Activated CD4-positive, alpha-beta T cell treated with anti-CD3 and anti-CD28 coated beads for 36 hours (primary cell): Measurements from ENCODE around the gene PHF21A. TPM values are rescaled to one million over a fixed set of nuclear protein-coding genes. Genes with fewer than 3 reads are reported as not detected.
A peak's percentile ranks its signal among the peaks of the same experiment; 100 is the strongest.
"Not testable (repeated sequence)": the region's sequence is repeated elsewhere in the genome, so short reads cannot be mapped to it uniquely, and the experiment has no call there.

Experiments
- ATAC-seq: fragments of 200-7000 bp; cut with Tn5 transposase; one replicate; pipeline ENCODE4 v1.10.0; 2021; ENCODE audit warnings: mild to moderate bottlenecking, moderate library complexity
- CTCF ChIA-PET: fragments of 350-600 bp; sonication (Branson Sonifier 250); formaldehyde crosslinking; loops from one replicate; lab custom pipeline; 2021; ENCODE audit warnings: antibody characterized with exemption; lab: Charles Lee
- POLR2A ChIA-PET: fragments of 350-600 bp; sonication (Branson Sonifier 250); formaldehyde crosslinking; loops from one replicate; lab custom pipeline; 2021; ENCODE audit warnings: antibody characterized with exemption, inconsistent platforms; lab: Charles Lee
- DNase-seq: peaks from one replicate; pipeline ENCODE4 v3.0.0-alpha.2; 2020
- H3K27ac Mint-ChIP-seq: one replicate; pipeline ENCODE4 v1.8.0; 2021; ENCODE audit warnings: mixed read lengths
- H3K27me3 Mint-ChIP-seq: one replicate; pipeline ENCODE4 v1.8.0; 2021; ENCODE audit warnings: mixed read lengths
- H3K36me3 Mint-ChIP-seq: one replicate; pipeline ENCODE4 v1.8.0; 2021; ENCODE audit warnings: low read depth, mixed read lengths
- H3K4me1 Mint-ChIP-seq: one replicate; pipeline ENCODE4 v1.8.0; 2021; ENCODE audit warnings: mixed read lengths
- H3K4me3 Mint-ChIP-seq: one replicate; pipeline ENCODE4 v1.8.0; 2021; ENCODE audit warnings: mild to moderate bottlenecking, moderate library complexity, mixed read lengths
- H3K9me3 Mint-ChIP-seq: one replicate; pipeline ENCODE4 v1.8.0; 2021; ENCODE audit warnings: low read depth, mixed read lengths
- intact Hi-C, 2 experiments: fragments of 100-400 bp; cut with DNase I in 1 of 2; cut with micrococcal nuclease in 1 of 2; formaldehyde crosslinking; loops; one replicate each; pipeline versions ENCODE4 v1.14.2 to v1.15.1; 2022 to 2024; cut with DNase I, micrococcal nuclease
- total RNA-seq, 2 experiments: library from RNA; stranded (reverse); gene quantifications; one replicate each; pipeline ENCODE4 v1.2.3, GENCODE V29; 2021

The PHF21A gene
- total RNA-seq, 2 experiments from 2014 or later = 42.6 to 61.8 TPM

DNA sequence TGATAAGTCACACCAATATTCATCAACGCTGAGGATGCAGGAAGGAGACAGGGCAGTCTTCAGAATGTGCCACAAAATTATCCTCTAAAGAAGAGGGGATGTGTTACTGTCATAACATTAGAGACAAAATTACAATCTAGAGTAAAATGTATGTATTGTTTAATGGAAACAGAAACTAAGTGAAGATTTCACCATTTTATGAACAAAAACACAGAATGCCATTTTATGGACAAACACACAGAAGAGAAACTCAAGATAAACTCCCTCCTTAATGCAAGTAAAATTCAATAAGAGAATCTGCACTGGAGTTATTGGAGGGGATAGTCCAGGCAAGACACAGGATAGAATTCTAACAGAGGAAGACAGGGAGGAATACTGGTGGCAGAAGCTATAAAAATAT lies 136.0 kb downstream of the PHF21A start:
- H3K9me3 Mint-ChIP-seq = no peaks in the 10 kb centered on the region
- no peaks in the 10 kb centered on the region for H3K36me3 Mint-ChIP-seq
- ChIA-PET CTCF (no interaction called here), POLR2A (no interaction called here)
- H3K4me1 Mint-ChIP-seq = peaks cover 30% of the 10 kb centered on the region
- H3K4me3 Mint-ChIP-seq = no peak overlapping the region
- ATAC-seq (peak; percentile 31), DNase-seq (no peak)
- H3K27ac Mint-ChIP-seq = peak overlapping the region; percentile 70
- intact Hi-C loops = no loop called here
- H3K27me3 Mint-ChIP-seq = no peaks in the 10 kb centered on the region

DNA sequence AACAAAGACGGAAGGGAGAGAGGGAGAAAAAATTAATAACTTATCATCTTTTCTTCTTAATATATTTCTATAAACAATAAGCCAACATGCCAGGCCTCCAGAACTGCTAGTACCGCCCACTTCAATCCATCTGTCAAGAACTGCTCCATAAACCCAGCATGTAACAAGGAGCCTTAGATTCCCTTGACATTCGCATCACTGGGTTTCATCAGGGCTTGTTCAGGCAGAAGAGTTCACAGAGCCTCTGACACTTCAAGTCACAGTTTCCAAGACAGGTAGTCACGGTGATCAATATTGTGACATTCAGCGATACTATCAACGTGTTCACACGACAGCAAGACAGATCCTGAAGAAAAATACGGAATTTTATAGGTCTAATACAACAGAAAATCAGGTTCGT lies 137.1 kb downstream of the PHF21A start:
- no peaks in the 10 kb centered on the region for H3K9me3 Mint-ChIP-seq
- ChIA-PET CTCF (interaction anchor here (1.0 to 2.6 kb wide), 7 partner anchors 9 to 112 kb away, joined by 3 to 22 read pairs (median 7); no protein-coding TSS in a partner anchor), POLR2A (interaction anchor here (0.6 kb wide), 1 partner anchor 8 kb away, joined by 3 read pairs; no protein-coding TSS in a partner anchor)
- peak overlapping the region; percentile 76 for H3K27ac Mint-ChIP-seq
- intact Hi-C loops = no loop called here
- H3K4me1 Mint-ChIP-seq = peaks cover 30% of the 10 kb centered on the region
- H3K27me3 Mint-ChIP-seq = no peaks in the 10 kb centered on the region
- no peak overlapping the region for H3K4me3 Mint-ChIP-seq
- DNase-seq (no peak), ATAC-seq (no peak)
- peaks cover 3% of the 10 kb centered on the region for H3K36me3 Mint-ChIP-seq

DNA sequence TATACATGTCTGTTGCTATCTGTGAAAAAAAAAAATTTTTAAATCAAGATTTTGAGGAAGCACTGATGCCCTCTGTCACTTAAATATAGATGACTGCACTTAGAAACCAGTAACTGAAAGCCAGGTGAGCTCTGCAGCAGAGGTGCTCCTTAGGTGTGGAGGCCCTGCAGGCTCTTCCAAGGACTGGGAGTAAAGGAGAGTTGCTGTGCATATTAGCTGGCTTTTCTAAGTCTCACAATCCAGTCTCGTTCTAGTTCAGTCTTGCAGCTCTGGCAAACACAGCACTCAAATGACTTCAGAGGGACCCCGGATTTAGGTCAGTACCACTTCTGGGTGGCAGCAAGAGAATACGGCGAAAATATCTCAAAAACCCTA lies 137.8 kb downstream of the PHF21A start:
- no peaks in the 10 kb centered on the region for H3K9me3 Mint-ChIP-seq
- ChIA-PET CTCF (interaction anchor here (0.6 to 2.6 kb wide), 9 partner anchors 10 to 743 kb away, joined by 3 to 22 read pairs (median 6); no protein-coding TSS in a partner anchor), POLR2A (interaction anchor here (0.7 kb wide), 1 partner anchor 128 kb away, joined by 4 read pairs; no protein-coding TSS in a partner anchor)
- DNase-seq (no peak), ATAC-seq (no peak)
- H3K4me3 Mint-ChIP-seq = peak overlapping the region; percentile 9
- peak overlapping the region; percentile 76 for H3K27ac Mint-ChIP-seq
- intact Hi-C loops = no loop called here
- no peaks in the 10 kb centered on the region for H3K27me3 Mint-ChIP-seq
- peaks cover 7% of the 10 kb centered on the region for H3K36me3 Mint-ChIP-seq
- H3K4me1 Mint-ChIP-seq = peaks cover 30% of the 10 kb centered on the region

DNA sequence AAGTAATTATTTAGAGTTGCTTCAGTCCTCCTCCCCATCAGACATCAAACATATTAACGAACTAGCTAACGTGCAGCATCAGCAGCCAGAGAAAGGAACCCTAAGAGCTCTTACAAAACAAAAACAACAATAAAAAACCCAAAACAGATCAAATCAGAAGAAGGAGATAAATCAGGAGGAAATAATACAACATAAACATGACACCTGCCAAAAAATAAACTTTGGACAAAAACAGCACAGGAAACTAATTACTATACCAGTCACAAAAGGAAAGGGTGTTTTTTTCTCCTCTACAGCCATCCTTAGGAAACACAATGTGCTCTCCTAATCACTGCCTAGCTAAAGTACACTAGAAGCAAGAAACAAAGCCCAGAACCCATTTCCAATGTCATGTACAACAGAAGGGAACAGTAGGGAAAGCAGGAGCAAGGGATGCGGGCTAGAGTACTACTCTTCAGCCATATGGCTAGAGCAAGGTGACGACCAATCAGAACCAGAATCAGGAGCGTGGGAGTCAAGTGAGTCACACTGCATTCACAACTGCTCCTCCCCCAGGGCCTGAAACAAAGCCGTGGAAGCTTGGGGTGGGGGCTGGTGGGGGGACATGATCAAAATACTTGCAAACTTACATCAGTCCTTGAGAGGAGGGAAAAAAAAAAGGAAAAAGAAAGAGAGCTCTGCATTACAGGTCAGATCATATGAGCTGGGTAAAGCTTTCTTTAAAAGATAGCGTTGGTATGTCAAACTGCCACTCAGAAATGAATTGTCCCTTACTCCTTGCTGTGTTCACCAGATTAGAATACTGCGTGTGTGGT lies 138.4 kb downstream of the PHF21A start:
- intact Hi-C loops = no loop called here
- peak overlapping the region; percentile 76 for H3K27ac Mint-ChIP-seq
- H3K9me3 Mint-ChIP-seq = no peaks in the 10 kb centered on the region
- POLR2A ChIA-PET = interaction anchor here (0.7 kb wide), 1 partner anchor 129 kb away, joined by 4 read pairs; no protein-coding TSS in a partner anchor
- CTCF ChIA-PET = interaction anchor here (0.6 to 2.6 kb wide), 12 partner anchors 10 to 829 kb away, joined by 3 to 22 read pairs (median 5); no protein-coding TSS in a partner anchor
- no peaks in the 10 kb centered on the region for H3K27me3 Mint-ChIP-seq
- DNase-seq (peak; percentile 78), ATAC-seq (peak; percentile 91)
- H3K4me3 Mint-ChIP-seq = peak overlapping the region; percentile 9
- H3K36me3 Mint-ChIP-seq = peaks cover 10% of the 10 kb centered on the region
- H3K4me1 Mint-ChIP-seq = peaks cover 30% of the 10 kb centered on the region

DNA sequence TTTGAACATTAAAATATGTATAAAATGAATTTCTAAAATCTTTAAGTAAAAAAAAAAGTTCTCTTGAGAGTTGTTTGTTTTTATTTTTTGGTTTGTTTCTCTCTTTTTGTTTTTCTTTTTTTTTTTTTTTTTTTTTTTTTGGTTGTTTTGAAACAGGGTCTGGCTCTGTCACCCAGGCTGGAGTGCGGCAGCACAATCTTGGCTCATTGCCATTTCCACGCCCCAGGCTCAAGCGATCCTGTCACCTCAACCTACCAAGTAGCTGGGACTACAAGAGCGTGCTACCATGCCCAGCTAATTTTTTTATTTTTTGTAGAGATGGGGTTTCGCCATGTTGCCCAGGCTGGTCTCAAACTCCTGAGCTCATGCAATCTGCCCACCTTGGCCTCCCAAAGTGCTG lies 139.4 kb downstream of the PHF21A start:
- H3K27ac Mint-ChIP-seq, ATAC-seq, H3K9me3 Mint-ChIP-seq, POLR2A ChIA-PET, H3K4me3 Mint-ChIP-seq, intact Hi-C loops, H3K27me3 Mint-ChIP-seq, DNase-seq: not testable (repeated sequence)
- Mint-ChIP-seq H3K36me3 (peaks cover 13% of the 10 kb centered on the region), H3K4me1 (peaks cover 30% of the 10 kb centered on the region)
- CTCF ChIA-PET = interaction anchor here (2.6 kb wide), 1 partner anchor 17 kb away, joined by 22 read pairs; no protein-coding TSS in a partner anchor

DNA sequence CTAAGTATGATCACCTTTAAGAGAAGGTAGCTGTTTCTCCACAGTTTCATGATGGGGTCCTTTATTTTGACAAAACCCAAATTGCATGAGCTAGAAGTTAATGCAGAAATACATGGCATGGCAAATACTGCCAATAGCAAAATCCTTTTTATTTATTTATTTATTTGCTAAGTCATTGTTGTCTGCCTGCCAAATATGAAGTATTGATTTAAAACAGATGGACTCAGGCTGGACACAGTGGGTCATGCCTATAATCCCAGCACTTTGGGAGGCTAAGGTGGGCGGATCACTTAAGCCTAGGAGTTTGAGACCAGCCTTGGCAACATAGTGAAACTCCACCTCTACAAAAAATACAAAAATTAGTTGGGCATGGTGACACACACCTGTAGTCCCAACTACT lies 146.4 kb downstream of the PHF21A start:
- intact Hi-C loops = no loop called here
- Mint-ChIP-seq H3K36me3 (peaks cover 13% of the 10 kb centered on the region), H3K27ac (no peak overlapping the region), H3K4me1 (no peaks in the 10 kb centered on the region), H3K4me3 (no peak overlapping the region), H3K9me3 (no peaks in the 10 kb centered on the region), H3K27me3 (no peaks in the 10 kb centered on the region)
- no peak for DNase-seq
- ATAC-seq = no peak
- ChIA-PET CTCF (interaction anchor here (0.7 to 1.0 kb wide), 2 partner anchors 8 to 10 kb away, joined by 3 to 6 read pairs; no protein-coding TSS in a partner anchor), POLR2A (no interaction called here)

DNA sequence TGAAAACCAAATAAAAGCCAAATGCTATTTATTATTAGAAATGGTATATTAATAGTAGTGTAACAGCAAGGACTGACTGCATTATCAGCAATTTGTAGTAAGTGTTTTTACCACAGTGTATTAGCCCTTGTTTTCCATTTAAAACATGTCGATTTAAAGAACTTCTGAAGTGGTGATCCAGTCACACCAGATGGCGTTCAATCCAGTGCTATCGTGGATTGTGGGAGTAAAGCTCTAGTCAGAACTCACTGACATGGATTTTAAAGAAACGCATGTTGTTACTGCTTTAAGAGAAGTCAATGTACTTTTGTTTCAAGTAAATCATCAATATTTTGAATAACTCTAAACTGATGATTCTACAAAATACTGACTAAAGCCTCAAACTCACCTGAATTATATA lies 147.7 kb downstream of the PHF21A start:
- DNase-seq (no peak), ATAC-seq (no peak)
- ChIA-PET POLR2A (no interaction called here), CTCF (no interaction called here)
- no peak overlapping the region for H3K27ac Mint-ChIP-seq
- no peaks in the 10 kb centered on the region for H3K27me3 Mint-ChIP-seq
- H3K36me3 Mint-ChIP-seq = peaks cover 9% of the 10 kb centered on the region
- H3K9me3 Mint-ChIP-seq = no peaks in the 10 kb centered on the region
- H3K4me1 Mint-ChIP-seq = no peaks in the 10 kb centered on the region
- H3K4me3 Mint-ChIP-seq = no peak overlapping the region
- intact Hi-C loops = no loop called here

DNA sequence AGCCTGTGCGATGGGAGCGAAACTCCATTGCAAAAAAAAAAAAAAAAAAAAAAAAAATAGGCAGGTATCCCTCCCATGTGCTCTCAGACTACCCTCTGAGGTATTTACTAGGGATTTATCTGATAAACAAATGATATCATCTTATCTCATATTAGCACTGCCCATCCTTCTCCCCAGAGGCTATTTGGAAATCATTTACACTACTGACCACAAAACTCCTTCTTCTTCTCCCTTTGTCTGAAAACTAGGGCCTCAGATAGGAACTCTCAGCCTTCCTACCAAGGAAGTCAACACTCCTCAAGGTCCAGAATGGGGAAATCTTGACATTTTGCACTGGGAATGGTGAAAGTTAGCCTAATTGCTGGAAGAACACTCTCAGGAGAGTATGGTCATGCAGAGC lies 152.4 kb downstream of the PHF21A start:
- intact Hi-C loops = loop anchor here in 1 of 2 experiments (5.0 kb wide), 1 partner anchor 338 kb away; no protein-coding TSS in a partner anchor

DNA sequence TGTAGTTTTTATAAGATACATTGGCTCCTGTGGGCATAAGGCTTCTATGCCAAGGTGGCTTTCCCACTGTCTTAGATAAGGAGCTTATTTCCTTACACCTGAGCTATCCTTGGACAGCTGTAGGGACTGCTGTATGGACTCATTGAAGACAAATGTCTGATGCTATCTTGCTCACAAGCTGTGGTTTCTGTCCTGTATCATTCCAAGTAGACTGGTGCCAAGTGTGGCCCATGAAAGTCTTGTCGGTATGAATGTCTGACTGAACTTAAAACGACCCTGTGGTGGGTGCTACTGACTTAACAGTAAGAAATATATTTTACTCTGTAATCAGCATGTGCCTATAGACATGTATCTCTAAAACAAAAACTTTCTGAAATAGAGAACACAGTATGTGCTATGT lies 153.7 kb downstream of the PHF21A start:
- peaks cover 6% of the 10 kb centered on the region for H3K36me3 Mint-ChIP-seq
- CTCF ChIA-PET = interaction anchor here (0.6 to 8.4 kb wide), 5 partner anchors 22 to 260 kb away, joined by 3 to 115 read pairs (median 58); no protein-coding TSS in a partner anchor
- no peak overlapping the region for H3K27ac Mint-ChIP-seq
- H3K9me3 Mint-ChIP-seq = no peaks in the 10 kb centered on the region
- no peak for ATAC-seq
- no peaks in the 10 kb centered on the region for H3K27me3 Mint-ChIP-seq
- no peak overlapping the region for H3K4me3 Mint-ChIP-seq
- POLR2A ChIA-PET = no interaction called here
- H3K4me1 Mint-ChIP-seq = no peaks in the 10 kb centered on the region
- intact Hi-C loops = loop anchor here in 1 of 2 experiments (5.0 kb wide), 1 partner anchor 340 kb away; no protein-coding TSS in a partner anchor
- DNase-seq = no peak

More for the DNA sequence above, 152.4 kb downstream of the PHF21A start:
- POLR2A ChIA-PET = no interaction called here
- Mint-ChIP-seq H3K4me1 (no peaks in the 10 kb centered on the region), H3K27me3 (no peaks in the 10 kb centered on the region), H3K27ac (no peak overlapping the region), H3K9me3 (no peaks in the 10 kb centered on the region), H3K4me3 (no peak overlapping the region), H3K36me3 (peaks cover 6% of the 10 kb centered on the region)
- no peak for ATAC-seq
- DNase-seq = no peak
- CTCF ChIA-PET = interaction anchor here (0.5 to 8.4 kb wide), 8 partner anchors 14 to 858 kb away, joined by 3 to 115 read pairs (median 4); no protein-coding TSS in a partner anchor

DNA sequence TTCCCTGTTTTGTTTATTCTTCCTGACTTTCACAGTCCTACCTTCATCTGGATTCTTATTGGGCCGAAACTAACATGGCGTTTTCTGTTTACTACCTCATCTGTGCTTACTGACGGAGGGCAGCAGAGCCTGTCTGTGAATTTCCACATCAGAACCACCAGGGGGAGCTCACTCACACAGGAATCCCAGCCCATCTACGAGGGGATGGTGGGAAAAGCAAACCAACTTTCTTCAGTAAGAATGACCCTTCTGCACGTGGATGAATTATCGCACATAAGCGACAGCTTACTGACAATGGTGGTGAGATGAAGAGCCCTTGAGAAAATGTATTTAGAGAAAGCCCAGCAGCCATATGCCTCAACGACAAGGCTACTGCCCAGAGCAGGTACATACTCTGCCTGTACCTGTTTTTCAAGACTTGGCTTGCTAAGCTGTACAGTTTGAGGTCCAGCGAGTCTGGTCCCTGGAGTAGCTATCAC lies 156.3 kb downstream of the PHF21A start:
- no peaks in the 10 kb centered on the region for H3K9me3 Mint-ChIP-seq
- CTCF ChIA-PET = interaction anchor here (0.7 to 8.4 kb wide), 47 partner anchors 9 to 727 kb away, joined by 3 to 115 read pairs (median 5); partner anchors contain the start of gene PEX16
- intact Hi-C loops = loop anchor here (1.0 to 5.0 kb wide), 5 partner anchors 41 to 343 kb away; no protein-coding TSS in a partner anchor
- DNase-seq (peak; percentile 73), ATAC-seq (peak; percentile 95)
- H3K4me1 Mint-ChIP-seq = no peaks in the 10 kb centered on the region
- H3K27ac Mint-ChIP-seq = no peak overlapping the region
- H3K4me3 Mint-ChIP-seq = no peak overlapping the region
- POLR2A ChIA-PET = no interaction called here
- H3K36me3 Mint-ChIP-seq = peaks cover 8% of the 10 kb centered on the region
- H3K27me3 Mint-ChIP-seq = no peaks in the 10 kb centered on the region

DNA sequence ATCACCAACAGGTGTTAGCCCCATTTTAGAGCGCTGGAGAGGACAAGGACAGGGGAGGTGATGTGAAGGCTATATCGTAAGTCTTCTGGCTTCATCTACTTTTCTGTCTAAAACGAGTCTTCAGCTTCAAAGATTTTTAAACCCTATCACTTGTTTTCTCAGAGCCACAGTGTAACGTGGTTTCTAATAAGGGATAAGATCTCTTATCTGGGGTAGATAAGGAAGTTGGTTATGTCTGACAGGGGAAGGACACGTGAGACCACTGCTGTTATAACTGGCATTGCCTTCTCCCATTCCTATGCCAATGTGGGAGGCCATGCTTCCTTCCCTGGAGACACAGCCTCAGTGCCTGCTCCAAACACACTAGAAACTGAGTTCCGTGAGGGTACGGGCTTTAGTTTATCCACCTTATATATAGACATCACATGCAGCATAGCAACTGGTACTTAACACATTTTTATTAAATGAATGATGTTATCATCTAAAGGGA lies 159.5 kb downstream of the PHF21A start:
- intact Hi-C loops = no loop called here
- DNase-seq = no peak
- ChIA-PET CTCF (interaction anchor here (0.7 kb wide), 1 partner anchor 10 kb away, joined by 3 read pairs; no protein-coding TSS in a partner anchor), POLR2A (no interaction called here)
- no peaks in the 10 kb centered on the region for H3K27me3 Mint-ChIP-seq
- no peak overlapping the region for H3K27ac Mint-ChIP-seq
- no peaks in the 10 kb centered on the region for H3K9me3 Mint-ChIP-seq
- no peaks in the 10 kb centered on the region for H3K4me1 Mint-ChIP-seq
- no peak overlapping the region for H3K4me3 Mint-ChIP-seq
- peaks cover 9% of the 10 kb centered on the region for H3K36me3 Mint-ChIP-seq
- ATAC-seq = no peak
